Measurements from ENCODE around the gene FANCI. TPM values are rescaled to one million over a fixed set of nuclear protein-coding genes. Genes with fewer than 3 reads are reported as not detected.

FANCI gene
- total RNA-seq, 4 donors from 2014 or later = 4.4 to 30.1 (median 7.8) TPM

DNA sequence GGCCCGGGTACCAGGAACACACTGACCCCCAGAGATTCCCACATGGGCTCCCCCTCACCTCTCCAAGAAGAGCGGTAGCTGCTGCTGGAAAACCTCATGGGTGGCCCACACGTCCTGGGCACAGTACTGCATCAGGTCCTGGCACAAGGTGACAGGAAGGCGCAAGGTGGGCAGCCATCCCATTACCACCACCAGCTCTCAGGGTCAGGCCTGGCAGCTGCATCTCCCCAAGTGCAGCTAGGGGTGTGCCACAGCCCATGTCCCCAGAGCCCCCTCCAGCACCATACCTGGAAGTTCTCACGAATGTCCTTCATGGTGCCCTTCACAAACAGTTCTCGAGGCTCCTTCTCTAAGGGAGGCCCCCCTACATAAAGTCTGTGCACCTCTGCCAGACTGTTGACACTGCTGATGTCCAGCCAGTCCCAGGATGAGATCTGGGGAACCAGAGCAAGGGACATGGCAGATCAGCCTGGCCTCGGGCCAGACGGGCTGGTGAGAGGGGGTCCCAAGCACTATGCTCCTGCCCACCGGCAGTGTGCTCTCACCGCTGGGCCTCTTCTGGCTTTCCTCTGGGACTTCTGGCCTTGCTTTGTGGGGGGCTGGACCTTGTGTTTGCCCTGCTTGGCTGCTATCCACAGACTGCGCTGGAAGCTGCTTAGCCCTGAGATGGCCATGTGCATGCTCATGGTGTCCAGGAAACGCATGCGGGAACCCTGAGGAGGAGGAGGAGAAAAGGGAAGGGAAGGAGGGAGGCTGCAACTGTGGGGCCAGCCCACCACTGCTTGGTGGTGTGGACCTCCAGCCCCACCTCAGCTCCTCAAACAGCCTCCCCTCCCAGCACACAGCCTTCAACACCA is 84.8 kb downstream of the FANCI start:
- TF ChIP-seq, protein P1, sequence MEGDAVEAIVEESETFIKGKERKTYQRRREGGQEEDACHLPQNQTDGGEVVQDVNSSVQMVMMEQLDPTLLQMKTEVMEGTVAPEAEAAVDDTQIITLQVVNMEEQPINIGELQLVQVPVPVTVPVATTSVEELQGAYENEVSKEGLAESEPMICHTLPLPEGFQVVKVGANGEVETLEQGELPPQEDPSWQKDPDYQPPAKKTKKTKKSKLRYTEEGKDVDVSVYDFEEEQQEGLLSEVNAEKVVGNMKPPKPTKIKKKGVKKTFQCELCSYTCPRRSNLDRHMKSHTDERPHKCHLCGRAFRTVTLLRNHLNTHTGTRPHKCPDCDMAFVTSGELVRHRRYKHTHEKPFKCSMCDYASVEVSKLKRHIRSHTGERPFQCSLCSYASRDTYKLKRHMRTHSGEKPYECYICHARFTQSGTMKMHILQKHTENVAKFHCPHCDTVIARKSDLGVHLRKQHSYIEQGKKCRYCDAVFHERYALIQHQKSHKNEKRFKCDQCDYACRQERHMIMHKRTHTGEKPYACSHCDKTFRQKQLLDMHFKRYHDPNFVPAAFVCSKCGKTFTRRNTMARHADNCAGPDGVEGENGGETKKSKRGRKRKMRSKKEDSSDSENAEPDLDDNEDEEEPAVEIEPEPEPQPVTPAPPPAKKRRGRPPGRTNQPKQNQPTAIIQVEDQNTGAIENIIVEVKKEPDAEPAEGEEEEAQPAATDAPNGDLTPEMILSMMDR (IDR thresholded peaks at IDR 0.05; ENCODE audit: low read depth) = no peak

DNA sequence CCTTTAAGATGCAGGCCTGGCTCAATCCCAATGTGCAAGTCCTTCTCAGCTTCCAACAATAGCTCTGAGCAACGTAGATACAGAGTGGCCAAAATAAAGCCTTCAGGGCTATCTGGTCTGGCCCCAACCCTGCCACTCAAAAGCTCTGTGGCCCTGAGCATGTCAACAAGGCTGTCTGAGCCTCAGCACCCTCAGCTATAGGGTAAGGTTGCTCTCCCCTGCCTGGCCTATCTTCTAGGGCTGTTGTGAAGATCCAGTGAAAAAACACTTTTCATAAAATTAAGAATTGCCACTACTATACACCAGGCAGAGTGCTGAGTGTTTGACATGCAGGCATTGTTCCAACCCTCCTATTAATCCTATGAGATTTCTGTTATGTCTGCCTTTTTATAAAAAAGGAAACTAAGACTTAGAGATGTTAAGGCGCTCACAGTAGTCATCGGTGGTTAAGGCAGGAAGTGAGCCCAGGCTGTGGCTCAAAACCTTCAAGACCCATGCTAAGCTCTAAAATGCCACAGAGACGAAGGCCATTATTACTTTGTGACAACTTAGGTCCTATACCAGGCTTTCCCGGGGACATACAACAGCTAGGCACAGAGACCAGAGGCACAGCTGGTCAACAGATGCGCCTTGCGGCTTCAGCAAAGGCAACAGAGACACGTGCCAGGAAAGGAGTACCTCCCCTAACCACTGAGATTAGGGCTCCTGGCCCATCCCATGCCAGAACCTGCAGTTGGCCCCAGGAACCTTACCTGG is 85.7 kb downstream of the FANCI start:
- TF ChIP-seq, protein P1 (IDR thresholded peaks at IDR 0.05; ENCODE audit: low read depth) = no peak

DNA sequence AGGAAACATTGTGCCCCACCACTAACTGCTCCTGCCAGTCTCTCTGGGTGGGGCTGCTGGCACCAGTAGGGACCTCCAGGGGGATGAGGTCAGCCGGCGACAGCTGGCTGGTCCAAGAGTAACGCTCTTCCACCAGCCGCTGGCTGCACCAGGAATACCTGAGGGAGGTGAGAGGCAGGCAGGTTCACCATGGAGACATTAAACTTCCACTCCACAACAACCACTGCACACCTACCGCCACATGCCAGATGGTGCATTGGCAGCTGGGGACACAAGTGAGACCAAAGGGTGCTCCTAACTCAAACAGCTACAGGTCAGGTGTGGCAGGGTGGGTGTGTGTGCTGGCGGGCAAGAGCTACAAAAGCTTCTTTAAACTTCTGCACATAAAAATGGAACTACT is 86.3 kb downstream of the FANCI start:
- TF ChIP-seq, protein P1 (IDR thresholded peaks at IDR 0.05; ENCODE audit: low read depth) = no peak

DNA sequence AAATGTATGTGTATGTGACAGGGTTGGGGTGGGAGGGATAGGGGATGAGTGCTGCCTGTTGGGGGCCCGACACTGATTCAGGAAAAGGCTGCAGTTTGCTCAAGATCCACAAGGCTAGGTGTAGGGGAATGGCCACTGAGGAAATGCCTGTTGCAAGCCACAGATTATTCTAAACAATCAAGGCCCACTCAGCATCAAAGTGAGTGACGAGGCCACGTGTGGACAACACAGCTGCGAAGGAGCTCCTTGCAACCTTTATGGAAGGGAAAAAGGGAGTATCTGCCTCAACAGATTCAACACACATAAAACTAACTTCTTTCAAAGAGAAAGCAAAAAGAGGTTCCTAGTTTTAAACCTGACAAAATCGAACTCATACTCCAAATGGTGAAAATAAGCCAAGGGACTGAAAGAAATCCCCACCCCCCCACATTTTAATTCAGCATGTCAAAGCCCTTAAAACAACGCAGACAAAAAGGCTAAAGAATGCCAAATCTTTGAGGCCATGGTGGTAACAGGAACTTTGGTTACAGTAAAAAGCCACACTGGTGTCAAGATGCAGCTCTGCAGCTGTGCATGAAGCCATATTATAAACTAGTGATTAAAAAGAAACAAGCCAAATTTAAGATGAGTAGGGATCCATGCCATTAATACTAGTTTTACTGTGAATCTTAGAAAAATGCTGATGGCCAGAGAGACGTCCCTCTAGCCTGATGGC is 87.3 kb downstream of the FANCI start:
- TF ChIP-seq, protein P1 (IDR thresholded peaks at IDR 0.05; ENCODE audit: low read depth) = no peak

DNA sequence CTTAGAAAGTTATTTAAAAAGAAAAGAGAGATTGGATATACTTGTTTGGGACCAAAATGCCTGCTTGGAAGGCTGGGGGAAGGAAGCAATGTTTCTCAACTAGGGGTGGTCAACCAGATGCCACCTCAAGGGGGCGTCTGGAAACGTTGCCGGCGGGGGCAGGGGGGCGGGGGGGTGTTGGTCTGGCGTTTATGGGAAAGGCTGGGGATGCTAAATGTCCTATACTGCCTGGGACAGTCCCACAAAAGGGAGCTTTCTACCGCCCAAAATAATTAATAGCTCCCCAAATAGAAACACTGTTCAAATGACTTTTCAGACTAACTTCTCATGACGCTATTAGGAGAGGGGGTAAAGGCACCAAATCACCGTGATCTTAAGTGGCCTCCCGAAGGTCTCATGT is 88.7 kb downstream of the FANCI start:
- TF ChIP-seq, protein P1 (IDR thresholded peaks at IDR 0.05; ENCODE audit: low read depth) = no peak

DNA sequence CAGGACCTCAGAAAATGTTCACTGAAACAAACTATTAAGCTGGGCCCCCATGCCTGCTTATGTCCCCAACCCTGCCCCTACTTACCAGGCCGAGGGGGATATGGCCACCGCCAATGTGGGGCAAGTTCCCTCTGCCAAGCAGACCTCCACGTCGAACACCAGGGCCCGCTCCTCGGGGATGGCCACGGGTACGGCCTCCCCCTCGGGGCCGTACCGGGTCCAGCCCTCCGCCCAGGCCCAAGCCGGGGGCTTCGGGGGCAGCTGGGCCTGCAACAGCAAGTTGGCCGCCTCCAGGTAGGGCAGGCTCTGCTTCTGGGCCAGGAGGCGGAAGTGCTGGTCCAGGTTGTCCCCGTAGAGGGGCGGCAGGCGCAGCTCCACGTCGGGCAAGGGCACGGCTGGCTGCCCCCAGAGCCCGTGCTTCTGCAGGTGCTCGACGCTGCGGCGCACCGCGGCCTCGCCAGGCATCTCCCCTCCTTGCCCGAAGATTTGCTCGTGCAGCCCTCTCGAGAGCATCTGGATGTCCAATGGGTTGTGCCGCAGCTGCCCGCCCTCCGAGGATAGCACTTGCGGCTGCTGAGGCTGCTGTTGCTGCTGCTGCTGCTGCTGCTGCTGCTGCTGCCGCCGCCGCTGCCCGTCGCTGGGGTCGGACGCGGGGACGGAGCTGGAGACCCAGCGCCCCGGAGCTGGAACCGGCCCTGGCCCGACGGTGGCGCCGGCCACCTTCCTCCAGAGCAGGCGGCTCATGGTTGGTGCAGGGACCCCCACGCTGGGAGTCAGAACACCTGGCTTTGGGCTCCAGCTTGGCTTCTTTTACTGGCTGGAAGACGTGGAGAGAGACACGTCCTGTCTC is 89.5 kb downstream of the FANCI start:
- TF ChIP-seq, protein P1 (IDR thresholded peaks at IDR 0.05; ENCODE audit: low read depth) = no peak

All from subcutaneous adipose tissue (tissue), 4 donors.